Measurements from ENCODE around the gene ARHGAP26.
A peak's percentile ranks its signal among the peaks of the same experiment; 100 is the strongest.
"Not testable (repeated sequence)": the region's sequence is repeated elsewhere in the genome, so short reads cannot be mapped to it uniquely, and the experiment has no call there.

ARHGAP26 gene

GRCh38 chr5:143199843-143200242 lies 429.7 kb downstream of the ARHGAP26 start:
- TF ChIP-seq, protein P1, sequence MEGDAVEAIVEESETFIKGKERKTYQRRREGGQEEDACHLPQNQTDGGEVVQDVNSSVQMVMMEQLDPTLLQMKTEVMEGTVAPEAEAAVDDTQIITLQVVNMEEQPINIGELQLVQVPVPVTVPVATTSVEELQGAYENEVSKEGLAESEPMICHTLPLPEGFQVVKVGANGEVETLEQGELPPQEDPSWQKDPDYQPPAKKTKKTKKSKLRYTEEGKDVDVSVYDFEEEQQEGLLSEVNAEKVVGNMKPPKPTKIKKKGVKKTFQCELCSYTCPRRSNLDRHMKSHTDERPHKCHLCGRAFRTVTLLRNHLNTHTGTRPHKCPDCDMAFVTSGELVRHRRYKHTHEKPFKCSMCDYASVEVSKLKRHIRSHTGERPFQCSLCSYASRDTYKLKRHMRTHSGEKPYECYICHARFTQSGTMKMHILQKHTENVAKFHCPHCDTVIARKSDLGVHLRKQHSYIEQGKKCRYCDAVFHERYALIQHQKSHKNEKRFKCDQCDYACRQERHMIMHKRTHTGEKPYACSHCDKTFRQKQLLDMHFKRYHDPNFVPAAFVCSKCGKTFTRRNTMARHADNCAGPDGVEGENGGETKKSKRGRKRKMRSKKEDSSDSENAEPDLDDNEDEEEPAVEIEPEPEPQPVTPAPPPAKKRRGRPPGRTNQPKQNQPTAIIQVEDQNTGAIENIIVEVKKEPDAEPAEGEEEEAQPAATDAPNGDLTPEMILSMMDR (IDR thresholded peaks at IDR 0.05; ENCODE audit: low read length, missing control alignments), result no peak
- no peak overlapping the region for H3K4me3 ChIP-seq (replicated peaks; ENCODE audit: low read depth, low read length)
- no peak for DNase-seq (ENCODE audit: low read depth)

DNA sequence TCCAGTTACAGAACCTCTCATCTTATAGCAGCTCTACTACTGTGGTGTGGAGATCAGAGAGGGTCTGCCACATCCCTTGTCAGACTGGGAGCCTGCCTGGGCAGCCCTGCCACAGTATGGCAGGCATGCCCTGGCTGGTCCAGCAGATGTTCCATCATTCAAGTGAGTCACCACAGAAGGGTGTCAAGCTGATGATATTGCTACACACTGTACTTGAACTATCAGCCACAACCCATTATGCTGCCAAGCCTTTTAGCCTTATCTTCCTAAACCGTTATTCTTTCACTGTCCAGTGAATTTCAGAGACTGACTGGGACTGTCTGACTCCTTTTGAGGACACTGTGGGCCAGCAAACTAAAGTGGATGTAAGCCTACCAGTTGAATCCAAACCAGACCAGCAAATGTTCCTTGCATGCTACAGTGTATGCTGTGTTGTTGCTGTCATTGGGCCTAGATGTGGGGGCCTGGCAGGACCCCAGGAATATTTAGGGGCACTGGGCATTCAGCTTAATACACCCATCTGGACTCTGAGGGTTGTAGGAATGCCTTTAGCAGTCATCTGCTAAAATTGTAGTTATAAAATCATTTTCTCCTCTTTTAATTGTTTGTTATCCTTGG lies 430.7 kb downstream of the ARHGAP26 start:
- TF ChIP-seq, protein P1 (IDR thresholded peaks at IDR 0.05; ENCODE audit: low read length, missing control alignments), result no peak
- peak; percentile 88 for DNase-seq (ENCODE audit: low read depth)
- H3K4me3 ChIP-seq (replicated peaks; ENCODE audit: low read depth, low read length), result no peak overlapping the region

- DNase-seq (ENCODE audit: low read depth), result peak; percentile 83
- TF ChIP-seq, protein P1 (IDR thresholded peaks at IDR 0.05; ENCODE audit: low read length, missing control alignments), result no peak
- no peak overlapping the region for H3K4me3 ChIP-seq (replicated peaks; ENCODE audit: low read depth, low read length)
These were observed 431.4 kb downstream of the ARHGAP26 start for GRCh38 chr5:143201589-143201988.

GRCh38 chr5:143203301-143203956 lies 433.3 kb downstream of the ARHGAP26 start:
- not testable (repeated sequence) for DNase-seq (ENCODE audit: low read depth); H3K4me3 ChIP-seq (replicated peaks; ENCODE audit: low read depth, low read length)

DNA sequence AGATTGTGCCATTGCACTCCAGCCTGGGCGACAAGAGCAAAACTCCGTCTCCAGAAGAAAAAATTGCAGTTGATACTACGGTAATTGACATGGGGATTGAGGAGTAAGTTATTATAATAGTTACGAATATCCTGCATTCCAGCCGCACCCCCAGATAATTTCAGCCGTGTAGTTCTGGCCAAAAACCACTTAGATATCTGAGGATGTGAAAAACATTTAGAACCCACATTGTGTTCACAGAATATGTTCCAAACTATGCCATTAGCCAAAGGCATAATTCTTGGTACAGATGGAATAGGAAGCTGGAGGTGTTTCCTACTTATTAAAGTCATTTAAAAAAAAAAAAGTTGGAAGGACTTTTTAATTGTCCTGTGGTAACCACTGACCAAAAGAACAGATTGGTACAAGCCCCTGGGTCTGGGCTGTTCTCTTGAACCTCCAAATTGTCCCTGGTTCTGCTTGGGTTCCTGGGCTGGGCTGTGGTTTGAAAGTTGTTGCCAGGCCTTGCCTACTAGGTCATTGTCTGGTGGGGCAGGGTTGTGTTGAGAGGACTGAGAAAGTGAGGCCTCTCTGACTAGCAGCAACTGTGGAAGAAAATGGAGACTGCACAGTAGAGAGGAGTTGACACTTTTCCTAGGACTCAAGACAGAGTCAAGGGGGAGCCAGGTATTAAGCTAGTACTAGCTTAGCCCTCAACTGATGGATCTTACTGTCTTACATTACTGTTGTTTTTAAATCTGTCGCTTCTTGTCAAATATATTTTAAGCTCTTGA lies 434.5 kb downstream of the ARHGAP26 start:
- no peak overlapping the region for H3K4me3 ChIP-seq (replicated peaks; ENCODE audit: low read depth, low read length)
- DNase-seq (ENCODE audit: low read depth), result peak; percentile 57
- TF ChIP-seq, protein P1 (IDR thresholded peaks at IDR 0.05; ENCODE audit: low read length, missing control alignments), result no peak

DNA sequence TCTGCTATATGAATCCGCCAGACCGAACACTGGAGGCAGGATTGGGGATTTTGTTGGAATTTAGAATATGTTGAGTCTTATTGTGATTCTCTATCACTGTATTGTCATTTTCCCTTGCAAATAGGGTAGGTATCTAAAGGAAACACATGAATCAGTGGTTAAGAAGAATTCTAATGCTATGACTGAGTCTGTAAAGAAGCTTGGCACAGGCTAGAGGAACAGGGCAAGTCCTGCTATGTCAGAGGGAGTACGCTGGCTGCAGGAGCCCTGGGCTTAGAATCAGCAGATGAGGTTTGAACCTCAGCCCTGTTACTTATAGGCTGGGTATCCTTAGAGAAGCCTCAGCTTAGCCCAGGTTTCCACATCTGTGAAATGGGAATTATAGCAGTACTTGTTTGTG lies 435.2 kb downstream of the ARHGAP26 start:
- TF ChIP-seq, protein P1 (IDR thresholded peaks at IDR 0.05; ENCODE audit: low read length, missing control alignments), result no peak
- peak; percentile 93 for DNase-seq (ENCODE audit: low read depth)
- H3K4me3 ChIP-seq (replicated peaks; ENCODE audit: low read depth, low read length), result no peak overlapping the region

DNA sequence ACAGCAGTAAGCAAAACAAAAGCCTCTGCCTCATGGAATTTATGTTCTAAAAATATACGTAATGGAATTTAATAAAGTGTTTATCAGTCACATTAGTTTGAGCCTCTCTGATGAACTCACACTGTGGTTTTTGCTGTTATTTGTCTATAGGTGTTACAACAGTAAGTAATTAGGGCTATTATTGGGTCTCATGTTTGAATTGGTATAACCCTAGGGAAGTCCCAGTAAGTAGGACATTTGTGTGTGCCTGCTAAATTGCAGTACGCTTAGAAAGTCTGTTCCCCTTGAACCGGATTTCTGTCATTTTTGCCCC lies 435.7 kb downstream of the ARHGAP26 start:
- DNase-seq (ENCODE audit: low read depth), result no peak
- no peak overlapping the region for H3K4me3 ChIP-seq (replicated peaks; ENCODE audit: low read depth, low read length)
- TF ChIP-seq, protein P1 (IDR thresholded peaks at IDR 0.05; ENCODE audit: low read length, missing control alignments), result no peak

Data from fibroblast of pulmonary artery (primary cell).